22Rv1 (cell line): ENCODE measurements around the gene RHO.

Experiments
- ZFX ChIP-seq: fragments of 450-650 bp; IDR thresholded peaks from 2 replicates; pipeline ENCODE4 v1.6.1; 2017; ENCODE audit warnings: antibody characterized with exemption, borderline replicate concordance
- TF ChIP-seq, protein P1 (sequence below): fragments of 450-650 bp; IDR thresholded peaks from 2 replicates; pipeline ENCODE4 v1.5.1; 2017; ENCODE audit warnings: mild to moderate bottlenecking

- TF ChIP-seq, protein P1, sequence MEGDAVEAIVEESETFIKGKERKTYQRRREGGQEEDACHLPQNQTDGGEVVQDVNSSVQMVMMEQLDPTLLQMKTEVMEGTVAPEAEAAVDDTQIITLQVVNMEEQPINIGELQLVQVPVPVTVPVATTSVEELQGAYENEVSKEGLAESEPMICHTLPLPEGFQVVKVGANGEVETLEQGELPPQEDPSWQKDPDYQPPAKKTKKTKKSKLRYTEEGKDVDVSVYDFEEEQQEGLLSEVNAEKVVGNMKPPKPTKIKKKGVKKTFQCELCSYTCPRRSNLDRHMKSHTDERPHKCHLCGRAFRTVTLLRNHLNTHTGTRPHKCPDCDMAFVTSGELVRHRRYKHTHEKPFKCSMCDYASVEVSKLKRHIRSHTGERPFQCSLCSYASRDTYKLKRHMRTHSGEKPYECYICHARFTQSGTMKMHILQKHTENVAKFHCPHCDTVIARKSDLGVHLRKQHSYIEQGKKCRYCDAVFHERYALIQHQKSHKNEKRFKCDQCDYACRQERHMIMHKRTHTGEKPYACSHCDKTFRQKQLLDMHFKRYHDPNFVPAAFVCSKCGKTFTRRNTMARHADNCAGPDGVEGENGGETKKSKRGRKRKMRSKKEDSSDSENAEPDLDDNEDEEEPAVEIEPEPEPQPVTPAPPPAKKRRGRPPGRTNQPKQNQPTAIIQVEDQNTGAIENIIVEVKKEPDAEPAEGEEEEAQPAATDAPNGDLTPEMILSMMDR = no peak
- TF ChIP-seq ZFX = no peak
These were observed 8.4 kb downstream of the RHO start for GRCh38 chr3:129536804-129537203.
